Brain microvascular endothelial cell (primary cell): ENCODE results near the gene EZR.
"Not testable (repeated sequence)": the region's sequence is repeated elsewhere in the genome, so short reads cannot be mapped to it uniquely, and the experiment has no call there.

Experiments used
- DNase-seq: peaks from one replicate; pipeline ENCODE4 v3.0.0-alpha.2; 2020
- H3K27ac ChIP-seq: fragments of 250-450 bp; sonication (Bioruptor Pico); 2 replicates; pipeline ENCODE4 v1.5.1; 2020; ENCODE audit warnings: mild to moderate bottlenecking, moderate library complexity
- H3K27me3 ChIP-seq: fragments of 250-450 bp; sonication (Bioruptor Pico); replicated peaks from 2 replicates; pipeline ENCODE4 v1.5.1; 2020; ENCODE audit warnings: mild to moderate bottlenecking
- H3K36me3 ChIP-seq: fragments of 250-450 bp; sonication (Bioruptor Pico); replicated peaks from 2 replicates; pipeline ENCODE4 v1.5.1; 2020; ENCODE audit warnings: mild to moderate bottlenecking
- H3K4me3 ChIP-seq: 2 replicates; pipeline ENCODE4 v1.5.1; 2011; ENCODE audit warnings: low read depth, mild to moderate bottlenecking, control low read depth, low read length, moderate library complexity
- CTCF ChIP-seq: IDR thresholded peaks from 2 replicates; pipeline ENCODE4 v1.5.1; 2011; ENCODE audit warnings: low read depth, mild to moderate bottlenecking, moderate library complexity, low read length, control low read depth, inconsistent platforms; ENCODE audit errors: missing control alignments
- in situ Hi-C: cut with HindIII; loops from 2 replicates; pipeline ENCODE4 v1.10.0; 2017; ENCODE audit warnings: low sequenced_read_pairs, low pct_ligation_motif_present

EZR gene

GRCh38 chr6:158793432-158793831 is 25.7 kb downstream of the EZR start:
- H3K4me3 ChIP-seq: no peak overlapping the region
- peak; percentile 68 for TF ChIP-seq CTCF

GRCh38 chr6:158792505-158792904 is 26.7 kb downstream of the EZR start:
- H3K27me3 ChIP-seq, DNase-seq, H3K4me3 ChIP-seq, in situ Hi-C loops, H3K27ac ChIP-seq, H3K36me3 ChIP-seq: not testable (repeated sequence)

More at GRCh38 chr6:158793432-158793831, 25.7 kb downstream of the EZR start:
- DNase-seq: peak; percentile 56
- H3K27me3 ChIP-seq: no peaks in the 10 kb centered on the region
- H3K27ac ChIP-seq: no peak overlapping the region
- H3K36me3 ChIP-seq: no peaks in the 10 kb centered on the region
- in situ Hi-C loops: no loop called here

GRCh38 chr6:158791274-158791855 is 27.8 kb downstream of the EZR start:
- in situ Hi-C loops: no loop called here
- Histone ChIP-seq H3K27ac (no peak overlapping the region), H3K27me3 (no peaks in the 10 kb centered on the region), H3K4me3 (no peak overlapping the region), H3K36me3 (peaks cover 13% of the 10 kb centered on the region)
- no peak for TF ChIP-seq CTCF
- DNase-seq: no peak

- H3K27me3 ChIP-seq: no peaks in the 10 kb centered on the region
- H3K4me3 ChIP-seq: no peak overlapping the region
- H3K36me3 ChIP-seq: peaks cover 24% of the 10 kb centered on the region
- in situ Hi-C loops: no loop called here
- no peak overlapping the region for H3K27ac ChIP-seq
- DNase-seq: no peak
- no peak for TF ChIP-seq CTCF
Measured at GRCh38 chr6:158789115-158789917, 29.9 kb downstream of the EZR start.

- no peak for TF ChIP-seq CTCF
- DNase-seq: no peak
- Histone ChIP-seq H3K27me3 (no peaks in the 10 kb centered on the region), H3K4me3 (no peak overlapping the region), H3K27ac (no peak overlapping the region), H3K36me3 (peaks cover 42% of the 10 kb centered on the region)
- in situ Hi-C loops: no loop called here
Measured at GRCh38 chr6:158787395-158787794, 31.8 kb downstream of the EZR start.

GRCh38 chr6:158786645-158787304 is 32.4 kb downstream of the EZR start:
- in situ Hi-C loops: no loop called here
- no peak for TF ChIP-seq CTCF
- no peak for DNase-seq
- Histone ChIP-seq H3K4me3 (no peak overlapping the region), H3K27me3 (no peaks in the 10 kb centered on the region), H3K27ac (no peak overlapping the region), H3K36me3 (peaks cover 48% of the 10 kb centered on the region)
